ENCODE data around the gene AGPAT3.

Gene AGPAT3

DNA sequence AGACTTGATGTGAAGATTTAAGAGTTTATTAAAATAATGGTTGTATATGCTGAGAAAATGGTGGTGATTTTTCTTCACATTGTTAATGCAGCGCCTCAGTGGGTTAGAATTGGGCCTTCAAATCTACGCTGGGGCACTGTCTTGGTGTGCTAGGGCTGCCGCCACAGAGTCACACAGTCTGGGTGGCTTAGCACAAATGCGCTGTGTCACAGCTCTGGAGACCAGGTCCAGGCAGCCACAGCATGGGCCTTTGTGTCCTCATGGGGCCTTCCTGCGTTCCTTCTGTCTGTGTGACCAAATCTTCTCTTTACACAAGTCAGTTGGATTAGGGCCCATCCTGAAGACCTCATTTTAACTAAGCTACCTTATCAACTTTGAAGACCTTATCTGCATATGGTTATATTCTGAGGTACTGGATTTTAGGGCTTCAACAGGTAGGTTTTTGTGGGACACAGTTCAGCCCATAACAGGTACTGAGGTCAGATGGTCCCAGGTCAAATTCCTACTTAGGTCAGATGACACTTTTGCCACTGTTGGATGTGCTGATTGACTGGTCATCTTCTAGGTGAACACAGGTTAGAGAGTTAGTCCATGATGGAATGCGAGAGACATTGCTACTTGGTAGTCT lies 164.6 kb downstream of the AGPAT3 start:
- no peak for TF ChIP-seq CTCF (conservative IDR thresholded peaks at IDR 0.05)
- H3K27ac ChIP-seq: no peak overlapping the region

DNA sequence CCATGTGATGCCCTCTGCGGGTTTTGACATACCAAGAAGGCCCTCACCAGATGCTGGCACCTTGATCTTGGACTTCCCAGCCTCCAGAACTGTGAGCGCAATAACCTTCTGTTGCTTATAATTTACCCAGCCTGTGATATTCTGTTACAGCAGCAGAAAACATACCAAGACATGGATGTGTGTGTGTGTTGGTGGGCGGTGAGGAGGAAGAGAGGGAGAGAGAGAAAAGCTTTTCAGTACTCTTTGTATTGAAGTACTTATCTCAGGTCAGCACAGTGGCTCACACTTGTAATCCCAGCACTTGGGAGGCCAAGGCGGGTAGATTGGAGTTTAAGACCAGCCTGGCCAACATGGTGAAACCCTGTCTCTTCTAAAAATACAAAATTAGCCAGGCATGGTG lies 170.2 kb downstream of the AGPAT3 start:
- TF ChIP-seq CTCF (conservative IDR thresholded peaks at IDR 0.05): no peak
- no peak overlapping the region for H3K27ac ChIP-seq
